Measurements from ENCODE around the gene ANKRD11.

DNA sequence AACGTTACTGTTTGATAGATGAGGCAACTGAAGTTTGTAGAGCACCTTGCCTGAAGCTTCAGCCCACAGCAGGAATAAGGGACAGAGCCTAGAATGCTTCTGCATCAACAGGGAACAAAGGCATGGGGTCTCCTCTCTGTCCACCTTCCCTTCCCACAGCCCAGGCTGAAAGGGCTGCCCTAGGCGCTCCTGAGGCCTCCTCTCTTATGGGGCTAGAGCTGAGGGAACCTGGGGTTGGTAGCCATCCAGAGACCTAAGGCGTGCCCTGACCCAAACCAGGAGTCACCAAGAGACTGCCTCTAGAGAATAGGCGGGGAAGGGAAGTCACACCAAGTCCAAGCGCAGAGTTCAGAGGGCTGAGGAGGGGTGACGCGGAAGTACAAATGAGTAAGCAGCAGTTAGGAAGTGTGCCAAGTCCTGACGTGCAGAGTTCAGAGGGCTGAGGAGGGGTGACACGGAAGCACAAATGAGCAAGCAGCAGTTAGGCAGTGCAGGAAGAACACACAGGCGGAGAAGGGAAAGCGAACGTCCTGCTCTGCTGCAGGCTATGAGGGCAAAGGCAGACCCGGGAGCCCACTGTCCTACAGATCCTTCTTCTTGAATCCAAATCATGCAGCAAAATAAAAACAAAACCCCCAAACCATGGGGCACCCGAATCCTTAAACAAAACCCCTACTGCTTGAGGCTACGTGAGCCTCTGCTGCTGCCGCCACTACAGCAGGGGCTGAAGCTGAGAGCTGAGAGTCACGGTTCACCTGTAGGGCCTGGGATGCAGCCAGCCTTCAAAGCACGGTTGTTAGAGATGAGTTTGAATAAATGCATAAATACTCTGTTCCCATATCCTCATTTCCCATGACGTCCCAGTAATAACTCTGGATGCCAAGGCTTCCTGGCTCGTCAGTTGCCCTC lies 15.1 kb upstream of the ANKRD11 start:
- no peak for TF ChIP-seq POLR2A (IDR thresholded peaks at IDR 0.05)
- TF ChIP-seq, protein P1, sequence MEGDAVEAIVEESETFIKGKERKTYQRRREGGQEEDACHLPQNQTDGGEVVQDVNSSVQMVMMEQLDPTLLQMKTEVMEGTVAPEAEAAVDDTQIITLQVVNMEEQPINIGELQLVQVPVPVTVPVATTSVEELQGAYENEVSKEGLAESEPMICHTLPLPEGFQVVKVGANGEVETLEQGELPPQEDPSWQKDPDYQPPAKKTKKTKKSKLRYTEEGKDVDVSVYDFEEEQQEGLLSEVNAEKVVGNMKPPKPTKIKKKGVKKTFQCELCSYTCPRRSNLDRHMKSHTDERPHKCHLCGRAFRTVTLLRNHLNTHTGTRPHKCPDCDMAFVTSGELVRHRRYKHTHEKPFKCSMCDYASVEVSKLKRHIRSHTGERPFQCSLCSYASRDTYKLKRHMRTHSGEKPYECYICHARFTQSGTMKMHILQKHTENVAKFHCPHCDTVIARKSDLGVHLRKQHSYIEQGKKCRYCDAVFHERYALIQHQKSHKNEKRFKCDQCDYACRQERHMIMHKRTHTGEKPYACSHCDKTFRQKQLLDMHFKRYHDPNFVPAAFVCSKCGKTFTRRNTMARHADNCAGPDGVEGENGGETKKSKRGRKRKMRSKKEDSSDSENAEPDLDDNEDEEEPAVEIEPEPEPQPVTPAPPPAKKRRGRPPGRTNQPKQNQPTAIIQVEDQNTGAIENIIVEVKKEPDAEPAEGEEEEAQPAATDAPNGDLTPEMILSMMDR (IDR thresholded peaks at IDR 0.05): no peak
